HCT116 (cell line): ENCODE results near the gene STK25. TPM values are rescaled to one million over a fixed set of nuclear protein-coding genes. Genes with fewer than 3 reads are reported as not detected.

ENCODE experiments used
- ATAC-seq: fragments of 200-7000 bp; cut with Tn5 transposase; 2 replicates; pipeline ENCODE4 v1.9.1; 2020; ENCODE audit warnings: mild to moderate bottlenecking, moderate library complexity
- BruUV-seq: library from RNA; stranded (reverse); fragments of 400-500 nt; replicated peaks from 2 replicates; lab custom pipeline; 2021; lab: Mats Ljungman, UMichigan
- CTCF ChIA-PET: fragments of 300-600 bp; sonication (Branson Sonifier 250); formaldehyde crosslinking; loops from one replicate; lab custom pipeline; 2021; ENCODE audit warnings: antibody characterized with exemption; lab: Charles Lee
- POLR2A ChIA-PET: fragments of 300-600, 350-600 bp; sonication (Branson Sonifier 250); formaldehyde crosslinking; loops from one replicate; lab custom pipeline; 2021; ENCODE audit warnings: antibody characterized with exemption; lab: Charles Lee
- RAD21 ChIA-PET, 2 experiments: fragments of 300-600 bp; sonication (Branson Sonifier 250); formaldehyde crosslinking; loops; one replicate each; lab custom pipeline; 2023; ENCODE audit warnings: low total read pairs in 2 of 2; ENCODE audit not compliant: uncharacterized antibody in 2 of 2, unreplicated experiment in 2 of 2, low non-redundant PET in 1 of 2; lab: Charles Lee
- DNase-seq: peaks from one replicate; pipeline ENCODE4 v3.0.0-alpha.2; 2010; ENCODE audit warnings: low read depth, low spot score
- H2AFZ ChIP-seq: fragments of 200-600 bp; shearing (Covaris generic), sonication (generic); 2 replicates; pipeline ENCODE4 v1.6.1; 2017; ENCODE audit warnings: low read depth, mixed run types, mixed read lengths, antibody characterized with exemption, low read length; ENCODE audit not compliant: poor library complexity, severe bottlenecking
- H3K27ac ChIP-seq: 2 replicates; pipeline ENCODE4 v1.5.1; 2012; ENCODE audit warnings: low read depth, low read length
- H3K27me3 ChIP-seq: fragments of 200-600 bp; sonication (generic); 2 replicates; pipeline ENCODE4 v1.6.1; 2016; ENCODE audit warnings: mixed run types, low read length, mixed read lengths; ENCODE audit not compliant: insufficient read depth
- H3K36me3 ChIP-seq, 2 experiments: fragments of 200-500 bp in 1 of 2; fragments of 200-600 bp in 1 of 2; sonication (Bioruptor generic) in 1 of 2; sonication (generic) in 1 of 2; 2 replicates each; pipeline versions ENCODE4 v1.5.1 to v1.6.1; 2014 to 2016; ENCODE audit warnings: low read length in 2 of 2, inconsistent platforms in 1 of 2, mixed read lengths in 1 of 2, mixed run types in 1 of 2; ENCODE audit not compliant: insufficient read depth in 2 of 2, control insufficient read depth in 1 of 2
- H3K4me1 ChIP-seq, 2 experiments: fragments of 200-600 bp in 1 of 2; sonication (generic) in 1 of 2; 2 replicates each; pipeline versions ENCODE4 v1.5.1 to v1.6.1; 2012 to 2017; ENCODE audit warnings: low read length in 2 of 2, inconsistent platforms in 1 of 2, mild to moderate bottlenecking in 1 of 2, mixed read lengths in 1 of 2, mixed run types in 1 of 2, moderate library complexity in 1 of 2; ENCODE audit not compliant: insufficient read depth in 2 of 2, control insufficient read depth in 1 of 2
- H3K4me2 ChIP-seq: fragments of 200-600 bp; sonication (generic); 2 replicates; pipeline ENCODE4 v1.6.1; 2017; ENCODE audit warnings: mixed run types, low read length, mixed read lengths
- H3K4me3 ChIP-seq, 2 experiments: fragments of 200-600 bp in 1 of 2; sonication (generic) in 1 of 2; replicated peaks in 1 of 2; 2 replicates each; pipeline ENCODE4 v1.5.1; 2011 to 2016; ENCODE audit warnings: low read length in 2 of 2, control low read depth in 1 of 2, low read depth in 1 of 2, mild to moderate bottlenecking in 1 of 2, mixed read lengths in 1 of 2, mixed run types in 1 of 2
- H3K79me2 ChIP-seq: fragments of 200-600 bp; sonication (generic); 2 replicates; pipeline ENCODE4 v1.6.1; 2017; ENCODE audit warnings: mild to moderate bottlenecking, mixed run types, low read length, moderate library complexity, mixed read lengths; ENCODE audit not compliant: insufficient read depth
- H3K9ac ChIP-seq: fragments of 200-600 bp; sonication (generic); 2 replicates; pipeline ENCODE4 v1.6.1; 2016; ENCODE audit warnings: low read length, mixed read lengths
- H3K9me2 ChIP-seq: fragments of 200-600 bp; sonication (generic), shearing (Covaris generic); 2 replicates; pipeline ENCODE4 v1.6.1; 2017; ENCODE audit warnings: mixed run types, mild to moderate bottlenecking, moderate library complexity; ENCODE audit not compliant: insufficient read depth
- H3K9me3 ChIP-seq, 2 experiments: fragments of 200-500 bp in 1 of 2; fragments of 200-600 bp in 1 of 2; sonication (Bioruptor generic) in 1 of 2; sonication (generic) in 1 of 2; 2 replicates each; pipeline ENCODE4 v1.6.1; 2014 to 2017; ENCODE audit warnings: low read length in 2 of 2, mixed read lengths in 2 of 2, inconsistent platforms in 1 of 2, low read depth in 1 of 2, mild to moderate bottlenecking in 1 of 2, mixed run types in 1 of 2, moderate library complexity in 1 of 2; ENCODE audit not compliant: control insufficient read depth in 1 of 2, insufficient read depth in 1 of 2
- H4K20me1 ChIP-seq: fragments of 200-600 bp; sonication (generic), shearing (Covaris generic); 2 replicates; pipeline ENCODE4 v1.6.1; 2017; ENCODE audit warnings: mixed run types, mild to moderate bottlenecking, moderate library complexity; ENCODE audit not compliant: insufficient read depth
- CTCF ChIP-seq, 3 experiments: fragments of 200-600 bp in 1 of 3; sonication (generic) in 1 of 3; IDR thresholded peaks in 2 of 3; conservative IDR thresholded peaks in 1 of 3; 2 replicates each; pipeline ENCODE4 v1.5.1; 2012 to 2017; ENCODE audit warnings: low read depth in 2 of 3, low read length in 2 of 3, antibody characterized with exemption in 1 of 3, borderline replicate concordance in 1 of 3, control low read depth in 1 of 3, mild to moderate bottlenecking in 1 of 3, mixed read lengths in 1 of 3, mixed run types in 1 of 3, moderate library complexity in 1 of 3; ENCODE audit not compliant: insufficient read depth in 1 of 3
- ELF1 ChIP-seq: IDR thresholded peaks from 2 replicates; pipeline ENCODE4 v1.6.1; 2012; ENCODE audit warnings: low read depth, borderline replicate concordance
- MAX ChIP-seq: IDR thresholded peaks from 2 replicates; pipeline ENCODE4 v1.6.1; 2012
- RAD21 ChIP-seq: IDR thresholded peaks from 2 replicates; pipeline ENCODE4 v1.6.1; 2012; ENCODE audit warnings: low read depth, mild to moderate bottlenecking
- REST ChIP-seq: IDR thresholded peaks from 2 replicates; pipeline ENCODE4 v1.6.1; 2012; ENCODE audit warnings: low read depth
- YY1 ChIP-seq: IDR thresholded peaks from 2 replicates; pipeline ENCODE4 v1.6.1; 2011; ENCODE audit warnings: low read length, low read depth, moderate library complexity, mild to moderate bottlenecking; ENCODE audit not compliant: insufficient replicate concordance; ENCODE audit errors: extremely low read depth
- intact Hi-C: fragments of 100-400 bp; cut with micrococcal nuclease; formaldehyde crosslinking; loops from 2 replicates; pipeline ENCODE4 v1.10.0; 2022
- total RNA-seq: library from RNA; stranded (reverse); gene quantifications from one replicate; pipeline ENCODE4 v1.2.1, GENCODE V29; 2021; ENCODE audit not compliant: unreplicated experiment
- TF ChIP-seq, protein P1 (sequence below): IDR thresholded peaks from 2 replicates; pipeline ENCODE4 v1.6.1; 2011; ENCODE audit warnings: mild to moderate bottlenecking, low read length, moderate library complexity; ENCODE audit not compliant: insufficient replicate concordance; ENCODE audit errors: extremely low read depth

The STK25 gene
- total RNA-seq, 1 experiment from 2014 or later: 160 TPM

DNA sequence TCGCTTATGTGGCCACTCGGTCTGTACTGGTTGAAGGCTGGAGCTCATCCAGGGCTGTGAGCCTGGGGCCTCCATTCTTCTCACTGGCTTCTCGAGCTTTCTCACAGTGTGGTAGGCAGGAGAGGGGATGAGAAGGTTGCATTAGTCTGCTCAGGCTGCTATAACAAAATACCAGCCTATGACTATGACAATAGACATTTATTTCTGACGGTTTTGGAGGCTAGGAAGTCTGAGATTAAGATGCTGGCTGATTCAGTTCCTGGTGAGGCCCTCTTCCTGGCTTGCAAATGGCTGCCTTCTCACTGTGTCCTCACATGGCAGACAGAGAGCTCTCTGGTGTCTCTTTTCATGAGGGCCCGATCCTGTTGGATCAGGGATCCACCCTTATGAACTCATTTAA lies 6.2 kb upstream of the STK25 start:
- Histone ChIP-seq H3K9me3 (peaks cover 0 to 6% of the 10 kb centered on the region in 2 experiments; a peak in 1 of 4 replicates), H3K27me3 (0 out of 2 replicates have a peak, but pooled peaks cover 3% of the 10 kb centered on the region), H3K27ac (no peak overlapping the region), H4K20me1 (no peaks in the 10 kb centered on the region), H3K4me3 (no peak overlapping the region), H3K4me1 (no peaks in the 10 kb centered on the region), H2AFZ (no peak overlapping the region), H3K9ac (no peak overlapping the region), H3K9me2 (no peaks in the 10 kb centered on the region), H3K4me2 (no peak overlapping the region), H3K79me2 (no peaks in the 10 kb centered on the region), H3K36me3 (no peaks in the 10 kb centered on the region)
- CTCF ChIA-PET: no interaction called here
- no peak for ATAC-seq
- RAD21 ChIA-PET: no interaction called here
- no peak for DNase-seq
- no peak for TF ChIP-seq MAX
- TF ChIP-seq, protein P1, sequence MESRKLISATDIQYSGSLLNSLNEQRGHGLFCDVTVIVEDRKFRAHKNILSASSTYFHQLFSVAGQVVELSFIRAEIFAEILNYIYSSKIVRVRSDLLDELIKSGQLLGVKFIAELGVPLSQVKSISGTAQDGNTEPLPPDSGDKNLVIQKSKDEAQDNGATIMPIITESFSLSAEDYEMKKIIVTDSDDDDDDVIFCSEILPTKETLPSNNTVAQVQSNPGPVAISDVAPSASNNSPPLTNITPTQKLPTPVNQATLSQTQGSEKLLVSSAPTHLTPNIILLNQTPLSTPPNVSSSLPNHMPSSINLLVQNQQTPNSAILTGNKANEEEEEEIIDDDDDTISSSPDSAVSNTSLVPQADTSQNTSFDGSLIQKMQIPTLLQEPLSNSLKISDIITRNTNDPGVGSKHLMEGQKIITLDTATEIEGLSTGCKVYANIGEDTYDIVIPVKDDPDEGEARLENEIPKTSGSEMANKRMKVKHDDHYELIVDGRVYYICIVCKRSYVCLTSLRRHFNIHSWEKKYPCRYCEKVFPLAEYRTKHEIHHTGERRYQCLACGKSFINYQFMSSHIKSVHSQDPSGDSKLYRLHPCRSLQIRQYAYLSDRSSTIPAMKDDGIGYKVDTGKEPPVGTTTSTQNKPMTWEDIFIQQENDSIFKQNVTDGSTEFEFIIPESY: no peak
- TF ChIP-seq ELF1: no peak
- TF ChIP-seq RAD21: no peak
- no peak for TF ChIP-seq REST
- no peak for TF ChIP-seq CTCF (IDR thresholded peaks at IDR 0.05 in 2 of 3, conservative IDR thresholded peaks at IDR 0.05 in 1 of 3; ENCODE audit: borderline replicate concordance in 1 of 3, insufficient read depth in 1 of 3, low read depth in 2 of 3, low read length in 2 of 3)
- no peak for TF ChIP-seq YY1
- POLR2A ChIA-PET: no interaction called here
- intact Hi-C loops: no loop called here
- BruUV-seq: no TSS peak
